GM12892 (cell line): ENCODE results near the gene KRTAP20-3.

Experiments used
- POLR2A ChIP-seq: IDR thresholded peaks from 2 replicates; pipeline ENCODE4 v1.6.1; 2011; ENCODE audit warnings: low read depth, low read length, control low read depth
- POLR2AphosphoS5 ChIP-seq: IDR thresholded peaks from 2 replicates; pipeline ENCODE4 v1.6.1; 2011; ENCODE audit warnings: low read depth, low read length, control low read depth
- TAF1 ChIP-seq: IDR thresholded peaks from 2 replicates; pipeline ENCODE4 v1.6.1; 2011; ENCODE audit warnings: low read depth, mild to moderate bottlenecking, control low read depth, low read length, borderline replicate concordance

DNA sequence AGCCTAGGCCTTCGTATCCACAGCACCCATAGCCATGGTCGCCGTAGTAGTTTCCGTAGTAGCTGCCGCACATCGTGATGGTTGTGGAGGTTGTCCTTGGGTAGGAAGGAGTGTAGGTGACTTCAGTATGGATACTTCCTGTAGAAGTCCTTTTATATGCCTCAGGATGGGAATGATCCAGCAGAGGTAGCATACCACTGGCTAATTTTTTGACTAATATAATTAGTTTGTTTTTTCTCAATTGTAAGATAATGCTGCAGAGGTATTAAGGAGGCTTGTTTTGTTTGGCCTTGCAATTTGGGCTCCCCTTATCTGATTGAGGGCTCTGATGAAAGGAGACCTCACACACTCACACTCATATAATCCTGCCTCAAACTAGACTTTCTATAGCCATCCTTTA is 43.9 kb upstream of the KRTAP20-3 start, which contains the start of gene KRTAP6-2:
- TF ChIP-seq POLR2AphosphoS5 (no peak), POLR2A (no peak), TAF1 (no peak)
